Measurements from ENCODE around the gene DRD3.

The DRD3 gene

DNA sequence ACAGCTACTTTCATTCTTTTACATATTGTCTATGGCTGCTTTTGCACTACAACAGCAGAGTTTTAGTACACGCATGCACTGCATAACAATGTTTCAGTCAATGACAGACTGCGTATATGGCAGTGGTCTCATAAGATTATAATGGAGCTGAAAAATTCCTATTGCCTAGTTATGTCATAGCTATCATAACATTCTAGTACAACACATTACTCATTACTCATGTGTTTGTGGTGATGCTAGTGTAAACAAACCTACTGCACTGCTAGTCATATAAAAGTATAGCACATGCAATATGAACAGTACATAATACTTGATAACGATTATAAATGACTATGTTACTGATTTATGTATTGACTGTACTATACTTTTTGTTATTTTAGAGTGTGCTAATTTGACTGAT, 74.4 kb downstream of the DRD3 start:
- no peak for TF ChIP-seq ZNF626 (tag by site-specific recombination; IDR thresholded peaks at IDR 0.05)
- no peak for TF ChIP-seq ZNF521 (tag by site-specific recombination; IDR thresholded peaks at IDR 0.05)
- TF ChIP-seq ZNF449 (tag by site-specific recombination; IDR thresholded peaks at IDR 0.05), result no peak
- TF ChIP-seq ZNF621 (tag by site-specific recombination; IDR thresholded peaks at IDR 0.05), result no peak
- peak; percentile 29; the same call in 1 of the 2 replicates for TF ChIP-seq BCL6B (tag by site-specific recombination; IDR thresholded peaks at IDR 0.05)
- TF ChIP-seq OSR2 (tag by site-specific recombination; IDR thresholded peaks at IDR 0.05), result 0 out of 2 replicates have a peak, but pooled peaks have one; percentile 25
- TF ChIP-seq ZNF596 (tag by site-specific recombination; IDR thresholded peaks at IDR 0.05), result no peak
- TF ChIP-seq, protein P1, sequence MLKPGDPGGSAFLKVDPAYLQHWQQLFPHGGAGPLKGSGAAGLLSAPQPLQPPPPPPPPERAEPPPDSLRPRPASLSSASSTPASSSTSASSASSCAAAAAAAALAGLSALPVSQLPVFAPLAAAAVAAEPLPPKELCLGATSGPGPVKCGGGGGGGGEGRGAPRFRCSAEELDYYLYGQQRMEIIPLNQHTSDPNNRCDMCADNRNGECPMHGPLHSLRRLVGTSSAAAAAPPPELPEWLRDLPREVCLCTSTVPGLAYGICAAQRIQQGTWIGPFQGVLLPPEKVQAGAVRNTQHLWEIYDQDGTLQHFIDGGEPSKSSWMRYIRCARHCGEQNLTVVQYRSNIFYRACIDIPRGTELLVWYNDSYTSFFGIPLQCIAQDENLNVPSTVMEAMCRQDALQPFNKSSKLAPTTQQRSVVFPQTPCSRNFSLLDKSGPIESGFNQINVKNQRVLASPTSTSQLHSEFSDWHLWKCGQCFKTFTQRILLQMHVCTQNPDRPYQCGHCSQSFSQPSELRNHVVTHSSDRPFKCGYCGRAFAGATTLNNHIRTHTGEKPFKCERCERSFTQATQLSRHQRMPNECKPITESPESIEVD (tag by site-specific recombination; IDR thresholded peaks at IDR 0.05), result peak; percentile 33; the same call in 1 of the 2 replicates
- TF ChIP-seq, protein P2, sequence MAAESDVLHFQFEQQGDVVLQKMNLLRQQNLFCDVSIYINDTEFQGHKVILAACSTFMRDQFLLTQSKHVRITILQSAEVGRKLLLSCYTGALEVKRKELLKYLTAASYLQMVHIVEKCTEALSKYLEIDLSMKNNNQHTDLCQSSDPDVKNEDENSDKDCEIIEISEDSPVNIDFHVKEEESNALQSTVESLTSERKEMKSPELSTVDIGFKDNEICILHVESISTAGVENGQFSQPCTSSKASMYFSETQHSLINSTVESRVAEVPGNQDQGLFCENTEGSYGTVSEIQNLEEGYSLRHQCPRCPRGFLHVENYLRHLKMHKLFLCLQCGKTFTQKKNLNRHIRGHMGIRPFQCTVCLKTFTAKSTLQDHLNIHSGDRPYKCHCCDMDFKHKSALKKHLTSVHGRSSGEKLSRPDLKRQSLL (tag by site-specific recombination; IDR thresholded peaks at IDR 0.05), result no peak
- TF ChIP-seq ZNF366 (tag by site-specific recombination; conservative IDR thresholded peaks at IDR 0.05), result peak; percentile 44; the same call in 1 of the 2 replicates
- 0 out of 2 replicates have a peak, but pooled peaks have one; percentile 9 for TF ChIP-seq FEZF1 (tag by site-specific recombination; IDR thresholded peaks at IDR 0.05)
- TF ChIP-seq ZNF112 (tag by site-specific recombination; IDR thresholded peaks at IDR 0.05), result no peak
- TF ChIP-seq, protein P3, sequence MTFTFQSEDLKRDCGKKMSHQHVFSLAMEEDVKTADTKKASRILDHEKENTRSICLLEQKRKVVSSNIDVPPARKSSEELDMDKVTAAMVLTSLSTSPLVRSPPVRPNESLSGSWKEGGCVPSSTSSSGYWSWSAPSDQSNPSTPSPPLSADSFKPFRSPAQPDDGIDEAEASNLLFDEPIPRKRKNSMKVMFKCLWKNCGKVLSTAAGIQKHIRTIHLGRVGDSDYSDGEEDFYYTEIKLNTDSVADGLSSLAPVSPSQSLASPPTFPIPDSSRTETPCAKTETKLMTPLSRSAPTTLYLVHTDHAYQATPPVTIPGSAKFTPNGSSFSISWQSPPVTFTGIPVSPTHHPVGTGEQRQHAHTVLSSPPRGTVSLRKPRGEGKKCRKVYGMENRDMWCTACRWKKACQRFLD (tag by site-specific recombination; IDR thresholded peaks at IDR 0.05), result no peak
- TF ChIP-seq MYNN (tag by site-specific recombination; IDR thresholded peaks at IDR 0.05; ENCODE audit: borderline replicate concordance), result no peak
- peak; percentile 53; the same call in 1 of the 2 replicates for TF ChIP-seq ZNF629 (tag by site-specific recombination; IDR thresholded peaks at IDR 0.05)
- TF ChIP-seq ZNF660 (tag by site-specific recombination; IDR thresholded peaks at IDR 0.05), result no peak
- no peak for TF ChIP-seq ZNF37A (tag by site-specific recombination; IDR thresholded peaks at IDR 0.05)
- no peak for TF ChIP-seq ZNF785 (tag by site-specific recombination; IDR thresholded peaks at IDR 0.05)
- TF ChIP-seq ZNF473 (tag by site-specific recombination; IDR thresholded peaks at IDR 0.05), result no peak
- TF ChIP-seq ZNF677 (tag by site-specific recombination; IDR thresholded peaks at IDR 0.05), result no peak
- Histone ChIP-seq H3K4me1 (ENCODE audit: control insufficient read depth, insufficient read depth, low read length) (no peaks in the 10 kb centered on the region), H3K36me3 (ENCODE audit: control insufficient read depth in 2 of 2, insufficient read depth in 1 of 2, low read length in 2 of 2) (no peaks in the 10 kb centered on the region), H3K4me3 (ENCODE audit: low read depth, low read length) (no peak overlapping the region), H3K9me3 (ENCODE audit: control insufficient read depth, insufficient read depth, low read depth, low read length) (no peaks in the 10 kb centered on the region), H3K27ac (ENCODE audit: extremely low read depth, low read depth, low read length) (no peak overlapping the region)
- POLR2A ChIA-PET, result no interaction called here
- CTCF ChIA-PET, result interaction anchor here (0.7 to 1.6 kb wide), 2 partner anchors 9 to 260 kb away, joined by 3 to 4 read pairs; no protein-coding TSS in a partner anchor
